DMS53 (cell line): Measurements from ENCODE around the gene CORO1A.
"Not testable (repeated sequence)": the region's sequence is repeated elsewhere in the genome, so short reads cannot be mapped to it uniquely, and the experiment has no call there.

Experiments
- DNase-seq: peaks from one replicate; lab custom pipeline; 2025; lab: John Stamatoyannopoulos, UW

CORO1A gene

DNA sequence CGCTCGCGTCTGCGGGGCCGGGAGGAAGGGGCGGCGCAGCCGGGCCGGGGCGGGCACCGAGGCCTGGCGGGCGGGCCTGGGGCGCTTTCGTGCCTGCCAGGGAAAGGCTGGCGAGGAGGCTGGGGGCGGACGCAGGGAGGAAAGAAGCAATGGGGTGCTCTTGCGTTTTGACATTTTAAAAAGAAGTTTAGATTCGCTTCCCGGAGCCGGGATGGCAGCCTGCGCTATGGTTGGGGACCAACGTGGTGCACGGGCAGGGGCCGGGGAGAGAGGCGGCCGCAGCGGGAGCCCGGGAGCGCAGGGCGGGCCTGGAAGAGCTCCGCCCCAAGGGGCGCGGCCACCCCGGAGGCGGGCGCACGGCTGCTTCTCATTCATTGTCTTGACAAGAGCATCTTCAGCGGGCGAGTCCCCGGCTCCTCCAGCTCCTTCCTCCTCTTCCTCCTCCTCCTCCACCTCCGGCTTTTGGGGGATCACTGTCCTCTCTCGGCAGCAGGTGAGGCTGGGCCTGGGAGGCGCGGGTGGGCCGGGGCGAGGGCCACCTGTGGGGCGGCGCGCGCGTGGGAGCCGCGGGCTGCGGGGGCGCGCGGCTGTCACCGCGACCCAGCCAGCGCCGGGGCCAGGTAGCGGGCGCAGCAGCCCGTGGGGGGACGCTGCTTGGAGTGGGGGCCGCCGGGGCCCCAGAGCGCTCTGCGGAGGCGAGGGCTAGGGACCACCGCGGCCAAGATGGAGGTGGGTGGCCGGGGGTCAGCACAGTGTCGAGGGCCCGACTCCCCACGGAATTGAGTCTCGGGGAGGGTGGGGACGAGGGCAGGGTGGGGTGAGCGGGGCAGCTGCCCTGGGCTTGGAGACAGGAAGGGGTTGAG lies at the start of gene CORO1A:
CORO1A (plus strand) TSS at position 370 of the 863 bp plus-strand sequence. CDS start 1,608 bp downstream, outside the sequence.
- peak; percentile 92 for DNase-seq

DNA sequence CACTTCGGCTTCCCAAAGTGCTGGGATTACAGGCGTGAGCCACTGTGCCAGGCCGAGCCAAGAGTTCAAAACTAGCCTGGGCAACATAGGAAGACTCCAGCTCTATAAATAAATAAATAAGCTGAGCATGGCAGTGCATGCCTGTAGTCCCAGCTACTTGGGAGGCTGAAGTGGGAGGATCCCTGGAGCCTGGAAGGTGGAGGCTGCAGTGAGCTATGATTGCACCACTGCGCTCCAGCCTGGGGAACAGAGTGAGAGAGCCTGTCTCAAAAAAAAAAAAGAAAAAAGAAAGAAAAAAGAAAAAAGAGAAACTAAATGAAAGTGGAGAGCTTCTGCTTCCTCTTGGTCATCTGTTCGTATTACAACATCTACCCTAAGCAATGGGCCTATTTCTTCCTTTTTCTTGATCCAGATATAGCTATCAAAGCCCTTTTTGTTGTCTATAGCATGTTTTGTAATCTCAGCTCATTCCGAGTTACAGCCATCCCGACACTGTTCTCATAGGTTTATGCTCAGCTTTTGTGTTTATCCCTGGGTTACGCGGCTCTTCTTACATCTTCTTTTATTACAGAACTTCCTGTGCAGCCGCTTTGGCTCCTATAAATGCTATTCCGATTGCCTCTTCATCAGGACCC lies 46.3 kb upstream of the CORO1A start:
- DNase-seq: no peak

- no peak for DNase-seq
Measured at GRCh38 chr16:30137897-30138296, 45.5 kb upstream of the CORO1A start.

GRCh38 chr16:30139583-30140481 lies 43.6 kb upstream of the CORO1A start:
- peak; percentile 91 for DNase-seq

- DNase-seq: no peak
Measured at GRCh38 chr16:30141750-30142149, 41.7 kb upstream of the CORO1A start.

- DNase-seq: peak; percentile 41
Measured at GRCh38 chr16:30142672-30143346, 40.6 kb upstream of the CORO1A start.

GRCh38 chr16:30143347-30143702 lies 40.1 kb upstream of the CORO1A start:
- DNase-seq: no peak

GRCh38 chr16:30144017-30144416 lies 39.4 kb upstream of the CORO1A start:
- no peak for DNase-seq

DNA sequence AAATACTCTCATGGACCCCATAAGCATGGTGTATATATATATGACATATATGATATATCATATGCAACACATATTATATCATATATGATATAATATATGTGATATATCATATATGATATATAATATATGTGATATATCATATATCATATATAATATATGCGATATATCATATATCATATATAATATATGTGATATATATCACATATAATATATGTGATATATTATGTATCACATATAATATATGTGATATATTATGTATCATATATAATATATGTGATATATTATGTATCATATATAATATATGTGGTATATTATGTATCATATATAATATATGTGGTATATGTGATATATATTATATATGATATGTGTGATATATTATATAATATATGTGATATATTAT lies 38.5 kb upstream of the CORO1A start:
- no peak for DNase-seq

DNA sequence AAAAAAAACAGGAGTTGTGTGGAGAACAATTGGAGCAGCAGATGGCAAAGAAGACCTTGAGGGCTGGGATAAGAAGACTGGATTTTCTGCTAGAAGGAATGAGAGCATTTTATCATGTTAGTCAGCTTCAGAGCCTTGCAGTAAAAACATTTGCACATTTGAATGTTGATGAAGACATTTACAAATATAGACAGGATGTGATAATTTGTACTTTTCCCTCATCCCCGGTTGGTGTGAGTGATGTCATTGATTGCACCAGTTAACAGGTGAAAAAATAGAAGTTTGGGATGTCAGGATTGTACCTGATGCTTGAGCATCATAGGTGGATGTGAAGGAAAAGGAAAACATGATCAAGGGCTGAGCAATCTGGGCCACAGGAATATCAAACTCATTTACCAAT lies 37.7 kb upstream of the CORO1A start:
- DNase-seq: no peak

DNA sequence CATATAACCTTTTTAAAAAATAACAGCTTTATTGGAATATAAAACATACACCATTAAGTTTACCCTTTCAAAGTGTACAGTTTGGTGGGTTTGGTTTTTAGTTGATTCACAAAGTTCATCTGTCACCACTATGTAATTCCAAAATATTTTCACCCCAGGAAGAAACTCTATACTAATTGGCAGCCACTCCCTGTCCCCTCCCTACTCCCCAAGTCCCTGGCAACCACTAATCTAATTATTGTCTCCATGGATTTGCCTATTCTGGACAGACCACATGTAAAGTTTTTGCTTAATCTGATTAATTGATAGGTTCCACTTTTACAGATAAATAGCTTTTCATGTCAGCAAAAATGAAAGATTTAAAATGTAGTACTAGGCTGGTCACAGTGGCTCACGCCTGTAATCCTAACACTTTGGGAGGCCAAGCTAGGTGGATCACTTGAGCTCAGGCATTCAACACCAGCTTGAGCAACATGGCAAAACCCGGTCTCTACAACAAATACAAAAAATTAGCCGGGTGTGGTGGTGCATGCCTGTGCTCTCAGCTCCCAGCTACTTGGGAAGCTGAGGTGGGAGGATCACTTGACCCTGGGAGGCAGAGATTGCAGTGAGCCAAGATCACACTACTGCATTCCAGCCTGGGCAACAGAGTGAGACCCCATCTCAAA lies 35.4 kb upstream of the CORO1A start:
- DNase-seq: no peak

- no peak for DNase-seq
Measured at GRCh38 chr16:30149250-30149930, 34.0 kb upstream of the CORO1A start.

DNA sequence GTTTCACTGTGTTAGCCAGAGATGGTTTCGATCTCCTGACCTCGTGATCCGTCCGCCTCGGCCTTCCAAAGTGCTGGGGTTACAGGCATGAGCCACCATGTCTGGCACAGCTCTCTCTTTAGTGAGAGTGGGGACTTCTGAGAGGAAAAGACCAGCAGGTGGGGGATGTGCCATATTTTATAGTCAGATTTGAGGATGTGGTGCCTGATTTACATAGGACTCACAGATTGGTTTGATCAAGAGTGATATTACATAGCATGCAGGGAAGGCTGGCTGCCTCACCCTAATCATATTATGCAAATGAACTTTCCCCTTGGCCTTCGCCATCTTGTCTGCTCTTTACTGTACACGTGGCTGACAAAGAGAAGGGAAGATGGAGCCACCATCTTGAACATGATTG lies 32.3 kb upstream of the CORO1A start:
- DNase-seq: no peak

DNA sequence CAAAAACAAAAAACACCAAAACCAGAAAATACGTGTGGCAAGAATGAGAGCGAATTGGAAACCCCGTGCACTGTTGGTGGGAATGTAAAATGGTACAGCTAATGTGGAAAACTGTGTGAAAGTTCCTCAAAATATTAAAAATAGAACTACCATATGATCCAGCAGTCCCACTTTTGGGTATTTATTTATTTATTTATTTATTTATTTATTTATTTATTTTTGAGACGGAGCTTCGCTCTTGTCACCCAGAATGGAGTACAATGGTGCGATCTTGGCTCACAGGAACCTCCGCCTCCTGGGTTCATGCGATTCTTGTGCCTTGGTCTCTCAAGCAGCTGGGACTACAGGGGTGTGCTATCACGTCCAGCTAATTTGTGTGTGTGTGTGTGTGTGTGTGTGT lies 30.9 kb upstream of the CORO1A start:
- DNase-seq: no peak

- DNase-seq: no peak
Measured at GRCh38 chr16:30155188-30155587, 28.2 kb upstream of the CORO1A start.

DNA sequence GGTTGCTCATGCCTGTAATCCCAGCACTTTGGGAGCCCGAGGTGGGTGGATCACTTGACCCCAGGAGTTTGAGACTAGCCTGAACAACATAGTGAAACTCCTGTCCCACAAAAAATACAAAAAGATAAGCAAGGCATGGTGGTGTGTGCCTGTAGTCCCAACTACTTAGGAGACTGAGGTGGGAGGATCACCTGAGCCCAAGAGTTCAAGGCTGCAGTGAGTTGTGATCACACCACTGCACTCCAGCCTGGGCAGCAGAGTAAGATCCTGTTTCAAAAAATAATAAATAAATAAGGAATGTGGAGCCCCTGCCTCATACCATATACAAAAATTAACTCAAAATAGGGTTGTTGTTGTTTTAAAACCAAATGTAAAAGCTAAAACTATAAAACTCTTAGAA lies 26.2 kb upstream of the CORO1A start:
- no peak for DNase-seq

- DNase-seq: no peak
Measured at GRCh38 chr16:30163538-30163937, 19.9 kb upstream of the CORO1A start.

- no peak for DNase-seq
Measured at GRCh38 chr16:30166202-30166902, 17.1 kb upstream of the CORO1A start.

DNA sequence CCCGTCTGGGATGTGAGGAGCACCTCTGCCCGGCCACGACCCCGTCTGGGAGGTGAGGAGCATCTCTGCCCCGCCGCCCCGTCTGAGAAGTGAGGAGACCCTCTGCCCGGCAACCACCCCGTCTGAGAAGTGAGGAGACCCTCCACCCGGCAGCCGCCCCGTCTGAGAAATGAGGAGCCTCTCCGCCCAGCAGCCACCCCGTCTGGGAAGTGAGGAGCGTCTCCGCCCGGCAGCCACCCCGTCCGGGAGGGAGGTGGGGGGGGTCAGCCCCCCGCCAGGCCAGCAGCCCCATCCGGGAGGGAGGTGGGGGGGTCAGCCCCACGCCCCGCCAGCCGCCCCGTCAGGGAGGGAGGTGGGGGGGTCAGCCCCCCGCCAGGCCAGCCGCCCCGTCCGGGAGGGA lies 14.7 kb upstream of the CORO1A start:
- not testable (repeated sequence) for DNase-seq

- DNase-seq: not testable (repeated sequence)
Measured at GRCh38 chr16:30169416-30169815, 14.0 kb upstream of the CORO1A start.
